Measurements from ENCODE around the gene NEUROD2. TPM values are rescaled to one million over a fixed set of nuclear protein-coding genes. Genes with fewer than 3 reads are reported as not detected.

Gene NEUROD2
- total RNA-seq = not detected
- long read RNA-seq = 0 reads

DNA sequence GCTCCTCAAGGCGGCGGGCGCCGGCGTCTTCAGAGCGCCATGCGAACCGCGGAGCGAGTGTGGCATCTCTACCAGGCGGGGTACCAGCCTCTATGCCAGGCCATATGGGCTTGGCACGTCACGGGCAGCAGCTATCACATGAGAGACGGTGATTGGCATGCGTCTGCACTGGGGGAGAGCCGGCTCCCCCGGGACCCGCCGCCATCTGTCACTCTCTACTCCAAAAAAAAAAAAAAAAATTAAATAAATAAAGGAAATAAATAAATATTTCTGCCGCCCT, at the start of gene NEUROD2:
NEUROD2 (minus strand) TSS at position 70 of the 280 bp plus-strand sequence. CDS start 1,321 bp downstream, outside the sequence.
- DNase-seq = no peak
- intact Hi-C loops (cut with DNase I) = no loop called here
- no peak for ATAC-seq

DNA sequence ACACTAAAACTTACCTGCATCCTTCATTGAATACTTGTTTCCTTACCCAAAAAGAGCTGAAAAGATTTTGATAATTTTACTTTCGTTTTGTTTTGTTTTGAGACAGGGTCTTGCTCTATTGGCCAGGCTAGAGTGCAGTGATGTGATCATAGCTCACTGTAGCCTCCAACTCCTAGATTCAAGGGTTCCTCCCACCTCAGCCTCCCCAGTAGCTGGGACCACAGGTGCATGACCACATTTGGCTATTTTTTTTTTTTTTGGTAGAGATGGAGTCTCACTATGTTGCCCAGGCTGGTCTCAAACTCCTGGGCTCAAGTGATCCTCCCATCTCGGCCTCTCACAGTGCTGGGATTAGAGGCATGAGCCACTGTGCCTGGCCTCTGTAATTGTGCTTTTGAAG, 47.4 kb upstream of the NEUROD2 start:
- no peak for ATAC-seq
- DNase-seq = no peak
- intact Hi-C loops (cut with DNase I) = no loop called here

GRCh38 chr17:39653662-39654331, 46.1 kb upstream of the NEUROD2 start:
- ATAC-seq = peak; percentile 54 to 67
- intact Hi-C loops (cut with DNase I) = no loop called here
- peak; percentile 67 for DNase-seq

- DNase-seq (no peak), ATAC-seq (no peak)
- intact Hi-C loops (cut with DNase I) = no loop called here
Observed at GRCh38 chr17:39653316-39653661, 45.6 kb upstream of the NEUROD2 start.

DNA sequence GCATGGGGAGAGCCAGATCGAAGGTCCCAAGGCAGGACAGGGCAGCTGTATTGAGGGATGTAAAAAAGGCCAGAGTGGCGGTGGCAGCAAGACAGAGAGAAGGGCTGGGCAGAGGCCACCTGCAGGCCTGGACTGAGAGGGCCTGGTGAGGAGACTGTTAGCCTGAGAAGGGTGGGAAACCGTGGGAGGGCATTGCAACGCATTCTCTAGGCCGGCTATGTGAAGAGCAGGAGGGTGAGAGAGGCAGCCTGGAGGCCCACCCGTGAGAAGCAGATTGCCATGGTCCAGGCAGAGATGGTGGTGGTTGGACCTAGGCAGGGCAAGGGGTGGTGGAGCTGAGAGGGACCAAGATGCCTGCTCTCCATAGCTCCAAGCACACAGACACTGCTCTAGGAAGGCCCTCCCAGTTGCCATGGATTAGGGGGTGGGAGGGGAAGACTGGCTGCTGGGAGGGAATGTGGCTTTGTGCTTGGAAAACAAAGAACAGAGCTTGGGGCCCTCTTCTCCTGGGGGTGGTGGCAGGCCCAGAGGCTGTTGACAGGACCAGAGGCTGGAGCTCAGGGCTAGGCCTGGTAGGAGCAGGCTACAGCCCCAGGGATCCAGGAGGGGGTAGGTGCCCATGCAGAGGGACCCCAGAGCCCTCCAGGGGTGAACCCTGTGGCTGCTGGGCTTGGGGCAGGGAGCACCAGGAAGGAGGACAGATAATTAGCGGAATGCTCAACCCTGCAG, 45.0 kb upstream of the NEUROD2 start:
- ATAC-seq (peak in 1 of 2 donors; percentile 18), DNase-seq (no peak)
- intact Hi-C loops (cut with DNase I) = no loop called here

- intact Hi-C loops (cut with DNase I) = no loop called here
- DNase-seq (no peak), ATAC-seq (no peak)
Observed at GRCh38 chr17:39651923-39652586, 44.3 kb upstream of the NEUROD2 start.

GRCh38 chr17:39650121-39650579, 42.4 kb upstream of the NEUROD2 start:
- DNase-seq (no peak), ATAC-seq (no peak)
- intact Hi-C loops (cut with DNase I) = no loop called here

DNA sequence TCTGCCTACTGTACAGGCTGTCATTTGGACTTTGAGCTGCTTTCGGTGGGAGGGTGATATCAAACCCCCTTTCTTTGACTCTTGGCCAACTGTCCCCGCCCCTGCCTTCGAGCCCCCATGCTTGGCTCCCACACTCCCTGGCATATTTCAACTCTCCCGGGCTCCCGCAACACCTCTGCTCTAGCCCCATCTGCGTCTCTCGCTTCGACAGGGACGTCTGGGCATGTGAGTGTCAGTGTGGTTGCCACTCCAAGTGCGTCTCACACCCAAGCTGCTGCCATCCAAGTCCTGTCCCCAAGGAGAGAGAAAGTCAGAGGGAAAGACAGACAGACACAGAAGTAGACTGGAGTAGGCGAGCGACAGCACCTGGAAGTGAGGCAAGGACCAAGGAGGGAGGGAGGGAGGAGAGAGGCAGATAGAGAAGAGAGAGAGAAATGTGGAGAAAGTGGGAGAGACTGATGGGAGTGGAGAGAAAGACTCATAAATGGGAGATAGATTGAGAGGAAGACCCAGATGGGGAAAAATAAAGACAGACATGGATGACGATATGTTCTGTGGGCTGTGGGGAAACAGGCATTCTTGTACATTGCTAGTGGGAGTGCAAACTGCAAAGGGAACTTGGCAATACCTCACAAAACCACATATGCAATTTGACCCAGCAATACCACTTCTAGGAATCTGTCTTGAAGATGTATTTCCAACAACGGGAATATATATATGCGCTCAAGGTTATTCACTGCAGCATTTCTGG, 41.1 kb upstream of the NEUROD2 start:
- DNase-seq = no peak
- intact Hi-C loops (cut with DNase I) = no loop called here
- no peak for ATAC-seq

DNA sequence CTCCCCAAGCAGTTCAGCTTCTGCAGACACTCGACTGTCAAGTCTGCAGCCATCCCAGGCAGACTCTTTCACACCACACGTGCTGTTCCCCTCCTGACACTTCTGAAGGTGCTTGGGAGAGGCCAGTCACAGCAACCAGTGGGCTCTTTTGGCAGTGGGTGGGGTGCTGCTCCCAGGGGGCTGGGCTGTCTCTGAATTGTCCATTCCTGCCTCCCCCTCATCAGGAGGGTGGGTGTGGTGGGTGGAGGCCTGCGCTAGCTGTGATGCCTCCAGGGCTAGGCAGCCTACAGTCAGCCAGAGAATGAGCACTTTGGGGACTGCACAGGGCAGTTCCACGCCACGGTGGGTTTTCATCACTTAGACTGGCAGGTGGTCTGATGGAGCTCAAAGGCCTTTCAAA, 39.5 kb upstream of the NEUROD2 start:
- intact Hi-C loops (cut with DNase I) = no loop called here
- DNase-seq (no peak), ATAC-seq (no peak)

GRCh38 chr17:39643271-39643670, 35.6 kb upstream of the NEUROD2 start:
- intact Hi-C loops (cut with DNase I) = no loop called here
- peak in 1 of 2 donors; percentile 55 for ATAC-seq
- DNase-seq = no peak

DNA sequence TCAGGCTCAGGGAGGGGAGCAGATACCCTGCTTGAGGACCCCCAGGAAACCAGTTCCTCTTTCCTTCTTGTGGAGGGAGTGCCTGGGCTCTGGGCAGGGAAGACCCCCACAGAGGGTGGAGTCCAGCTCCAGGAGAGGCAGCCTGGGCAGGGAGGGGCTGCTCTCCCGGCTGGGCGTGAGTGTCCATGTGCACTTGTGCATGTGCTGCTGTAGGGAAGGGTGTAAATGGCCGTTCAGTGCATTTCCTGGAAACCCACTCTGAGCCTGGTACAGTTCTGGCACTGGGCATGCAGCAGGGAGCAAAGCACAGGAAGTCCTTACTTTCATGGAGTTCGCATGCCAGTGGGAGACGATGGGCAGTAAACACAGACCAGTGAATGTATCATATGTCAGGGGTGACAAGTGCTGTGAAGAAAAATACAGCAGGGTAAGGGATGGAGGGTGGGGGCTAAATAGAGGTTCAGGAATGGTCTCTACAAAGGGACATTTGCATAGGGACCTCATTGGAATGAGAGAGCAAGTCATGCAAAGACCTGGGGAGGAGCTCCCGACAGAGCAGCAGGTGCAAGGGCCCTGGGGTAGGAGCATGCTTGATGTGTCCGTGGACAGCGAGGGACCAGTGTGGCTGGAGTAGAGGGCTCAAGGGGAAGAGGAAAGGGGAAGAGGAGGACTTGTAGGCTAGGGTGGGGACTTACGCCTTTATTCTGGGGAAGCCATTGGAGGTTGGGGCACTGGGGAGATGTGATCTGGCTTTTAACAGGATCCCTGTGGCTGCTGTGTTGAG, 34.8 kb upstream of the NEUROD2 start:
- DNase-seq (no peak), ATAC-seq (no peak)
- intact Hi-C loops (cut with DNase I) = no loop called here

- intact Hi-C loops (cut with DNase I) = no loop called here
- DNase-seq (no peak), ATAC-seq (no peak)
Observed at GRCh38 chr17:39641883-39642282, 34.2 kb upstream of the NEUROD2 start.

DNA sequence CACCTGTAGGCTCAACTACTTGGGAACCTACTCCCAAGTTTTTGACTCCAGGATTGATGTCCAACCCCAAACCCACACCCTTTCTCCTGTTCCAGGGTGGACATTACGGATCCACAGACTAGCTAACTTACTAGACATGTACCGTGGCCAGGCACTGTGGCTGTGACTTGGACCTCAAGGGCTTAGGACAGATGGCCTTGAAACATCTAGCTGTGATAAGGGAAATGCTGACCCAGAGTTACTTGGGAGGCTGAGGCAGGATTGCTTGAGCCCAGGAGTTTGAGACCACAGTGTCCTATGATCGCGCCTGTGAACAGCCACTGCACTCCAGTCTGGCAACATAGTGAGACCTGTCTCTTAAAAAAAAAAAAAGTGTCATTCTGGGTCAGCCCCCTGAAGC, 33.4 kb upstream of the NEUROD2 start:
- DNase-seq (no peak), ATAC-seq (no peak)
- intact Hi-C loops (cut with DNase I) = no loop called here

GRCh38 chr17:39640591-39641031, 32.9 kb upstream of the NEUROD2 start:
- DNase-seq = no peak
- ATAC-seq = no peak
- intact Hi-C loops (cut with DNase I) = no loop called here

GRCh38 chr17:39639566-39640458, 32.1 kb upstream of the NEUROD2 start:
- no peak for DNase-seq
- intact Hi-C loops (cut with DNase I) = no loop called here
- ATAC-seq = no peak

GRCh38 chr17:39639043-39639442, 31.3 kb upstream of the NEUROD2 start:
- intact Hi-C loops (cut with DNase I) = no loop called here
- no peak for ATAC-seq

DNA sequence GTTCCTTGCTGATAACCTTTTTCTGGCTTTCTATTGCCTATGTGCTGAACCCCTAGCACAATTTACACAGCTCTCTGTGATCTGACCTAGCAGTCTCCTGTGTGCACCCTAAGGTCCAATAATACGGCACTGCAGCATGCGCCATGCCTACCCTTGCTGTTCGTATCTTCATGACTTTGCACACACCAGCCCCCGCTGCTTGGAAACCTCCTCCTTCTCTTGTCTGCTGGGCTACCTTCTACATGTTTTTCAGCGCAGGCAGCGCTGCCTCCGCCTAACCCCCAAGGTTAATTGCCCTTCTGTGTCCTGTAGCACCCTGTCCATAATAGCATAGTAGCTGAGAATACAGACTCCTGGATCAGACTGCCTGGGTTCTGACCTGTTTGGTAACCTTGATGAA, 30.6 kb upstream of the NEUROD2 start:
- DNase-seq (no peak), ATAC-seq (no peak)
- intact Hi-C loops (cut with DNase I) = no loop called here

More at GRCh38 chr17:39639043-39639442, 31.3 kb upstream of the NEUROD2 start:
- DNase-seq = no peak

Data from left cardiac atrium (tissue), 4 donors.